HG03066 (cell line): ENCODE results near the gene OSBP.
"Not testable (repeated sequence)": the region's sequence is repeated elsewhere in the genome, so short reads cannot be mapped to it uniquely, and the experiment has no call there.

Experiments used
- ATAC-seq: cut with Tn5 transposase; IDR thresholded peaks from one replicate; pipeline ENCODE4 v1.9.1; 2021; ENCODE audit warnings: low read depth; ENCODE audit not compliant: unreplicated experiment

OSBP gene

DNA sequence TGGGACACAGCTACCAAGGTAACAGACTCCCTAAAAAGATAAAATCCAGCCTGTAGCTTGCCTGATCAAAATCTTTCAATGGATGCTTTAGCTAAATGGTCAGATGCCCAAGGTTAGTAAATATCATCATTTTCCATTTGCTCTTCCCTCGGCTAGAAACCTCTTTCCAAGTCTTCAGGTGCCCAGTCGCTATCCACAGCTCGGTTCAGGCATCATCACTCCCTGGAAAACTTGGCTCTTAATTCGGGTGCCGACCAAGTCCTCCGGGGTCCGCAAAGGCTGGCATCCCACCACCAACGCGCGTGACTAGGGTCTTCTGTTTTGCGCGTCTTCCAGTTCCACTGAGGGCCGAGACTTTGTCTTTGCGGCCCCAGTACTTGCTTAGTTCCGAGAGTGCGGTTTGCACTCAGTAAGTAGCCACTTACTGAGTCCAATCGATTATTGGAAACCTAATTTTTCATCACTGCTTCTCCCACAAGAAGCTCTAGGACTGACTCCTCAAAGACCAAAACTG is 59.9 kb downstream of the OSBP start:
- ATAC-seq, result no peak

DNA sequence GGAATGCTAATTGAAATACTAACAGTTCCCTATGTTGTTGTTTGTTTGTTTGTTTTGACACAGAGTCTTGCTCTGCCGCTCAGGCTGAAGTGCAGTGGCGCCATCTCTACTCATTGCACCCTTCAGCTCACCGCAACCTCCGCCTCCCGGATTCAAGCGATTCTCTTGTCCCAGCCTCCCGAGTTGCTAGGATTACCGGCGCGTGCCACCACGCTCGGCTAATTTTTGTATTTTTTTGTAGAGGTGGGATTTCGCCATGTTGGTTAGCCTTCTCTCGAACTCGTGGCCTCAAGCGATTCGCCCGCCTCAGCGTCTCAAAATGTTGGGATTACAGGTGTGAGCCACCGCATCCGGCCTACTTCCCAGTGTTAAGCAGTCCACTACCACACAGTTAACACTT is 62.3 kb downstream of the OSBP start:
- no peak for ATAC-seq

DNA sequence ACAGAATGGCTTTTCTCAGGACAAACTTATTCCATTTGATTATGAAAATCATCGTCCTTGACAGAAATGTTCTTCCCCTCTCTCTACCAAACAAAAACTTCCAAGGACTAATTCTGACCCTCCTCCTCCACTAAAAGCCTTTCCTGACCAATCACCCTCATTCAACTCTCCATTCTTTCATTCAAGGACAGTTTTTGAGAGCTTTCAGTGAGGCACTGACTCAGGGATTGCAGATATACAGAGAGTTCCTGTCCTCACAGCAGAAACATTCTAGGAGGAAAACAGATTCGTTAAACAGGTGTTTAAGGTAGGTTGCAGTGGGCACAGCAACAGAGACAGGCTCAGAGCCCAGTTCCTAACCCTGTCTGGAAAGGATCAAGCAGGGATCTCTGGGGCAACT is 62.7 kb downstream of the OSBP start:
- no peak for ATAC-seq

DNA sequence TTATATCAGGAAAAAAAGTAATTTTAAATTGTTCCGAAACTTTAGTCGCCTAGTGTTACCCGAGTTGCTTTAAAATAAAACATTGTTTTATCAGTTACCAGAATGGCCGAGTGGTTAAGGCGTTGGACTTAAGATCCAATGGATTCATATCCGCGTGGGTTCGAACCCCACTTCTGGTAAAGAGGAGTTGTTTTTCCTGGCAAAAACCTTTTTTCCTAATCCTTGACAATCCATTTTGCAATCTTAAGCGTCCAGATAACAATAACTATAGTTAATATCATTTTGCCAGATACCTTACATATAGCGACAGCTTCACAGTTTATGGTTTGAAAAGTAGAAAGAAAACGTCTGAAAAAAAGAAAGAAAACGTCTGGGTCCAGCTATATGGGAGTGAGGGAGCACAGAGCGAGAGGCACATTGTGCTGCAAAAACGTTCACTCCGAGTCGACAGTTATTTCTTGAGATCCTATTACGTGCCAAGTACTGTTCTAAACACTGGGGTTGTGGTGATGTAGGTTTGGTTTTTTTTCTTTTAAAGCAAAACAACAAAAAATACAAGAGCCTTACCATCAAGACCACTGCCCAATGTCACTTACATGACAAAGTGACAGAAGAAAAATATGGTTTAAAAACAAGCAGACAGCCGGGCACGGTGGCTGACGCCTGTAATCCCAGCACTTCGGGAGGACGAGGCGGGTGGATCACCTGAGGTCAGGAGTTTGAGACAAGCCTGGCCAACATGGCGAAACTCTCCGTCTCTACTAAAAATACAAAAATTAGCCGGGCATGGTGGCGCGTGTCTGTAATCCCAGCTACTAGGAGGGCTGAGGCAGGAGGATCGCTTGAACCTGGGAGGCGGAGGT is 63.7 kb downstream of the OSBP start:
- ATAC-seq, result no peak

DNA sequence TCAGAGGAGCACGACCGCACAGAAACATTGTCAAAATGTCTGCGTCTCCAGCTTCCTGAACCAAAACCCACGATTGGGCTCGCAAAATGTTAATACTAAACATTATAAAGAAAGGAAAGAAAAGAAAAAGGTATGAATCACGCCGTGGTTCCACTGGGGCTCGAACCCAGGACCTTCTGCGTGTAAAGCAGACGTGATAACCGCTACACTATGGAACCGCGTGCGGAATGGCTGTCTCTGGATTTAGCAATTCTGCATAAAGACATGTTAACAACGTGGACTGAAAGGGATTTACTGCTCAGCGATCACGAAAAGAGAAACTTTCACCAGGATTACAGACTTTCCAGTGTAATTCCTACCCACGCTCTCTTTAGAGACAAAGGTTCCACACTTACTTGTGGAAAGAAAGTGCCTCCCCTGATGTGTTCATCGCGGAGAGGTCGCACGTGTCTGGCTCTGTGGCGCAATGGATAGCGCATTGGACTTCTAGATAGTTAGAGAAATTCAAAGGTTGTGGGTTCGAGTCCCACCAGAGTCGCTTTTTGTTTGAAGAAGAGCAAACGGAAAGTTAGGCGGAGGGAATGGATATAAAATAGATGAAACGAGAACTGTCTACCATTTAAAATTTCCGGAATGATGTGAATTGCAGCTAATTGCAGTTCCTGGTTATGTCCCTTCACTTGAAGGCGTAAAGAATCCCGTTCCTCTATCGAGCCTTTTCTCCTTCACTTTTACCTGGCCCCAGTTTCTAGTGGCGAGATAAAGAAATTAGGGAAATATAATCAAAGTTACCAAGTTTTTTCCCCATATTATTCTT is 64.5 kb downstream of the OSBP start:
- ATAC-seq, result peak; percentile 39

DNA sequence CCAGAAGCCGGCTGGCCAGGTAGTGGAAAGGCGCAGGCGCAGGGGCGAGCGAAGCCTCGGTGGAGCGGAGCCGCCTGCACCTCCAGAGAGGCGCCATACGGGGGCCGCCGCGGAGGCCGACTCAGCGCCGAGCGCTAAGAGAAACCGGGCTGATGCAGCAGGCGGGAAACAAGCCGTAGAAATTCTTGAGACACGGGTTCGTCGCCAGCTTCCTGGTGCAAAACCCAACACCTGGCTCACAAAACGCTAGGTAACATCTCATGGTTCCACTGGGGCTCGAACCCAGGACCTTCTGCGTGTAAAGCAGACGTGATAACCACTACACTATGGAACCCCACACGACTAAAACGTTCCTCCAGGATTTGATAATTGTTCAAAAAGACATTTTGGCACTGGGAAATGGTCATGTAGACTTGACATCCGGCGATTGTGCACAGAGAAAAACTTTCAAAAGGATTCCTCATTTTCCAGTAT is 65.2 kb downstream of the OSBP start:
- ATAC-seq, result peak; percentile 87

DNA sequence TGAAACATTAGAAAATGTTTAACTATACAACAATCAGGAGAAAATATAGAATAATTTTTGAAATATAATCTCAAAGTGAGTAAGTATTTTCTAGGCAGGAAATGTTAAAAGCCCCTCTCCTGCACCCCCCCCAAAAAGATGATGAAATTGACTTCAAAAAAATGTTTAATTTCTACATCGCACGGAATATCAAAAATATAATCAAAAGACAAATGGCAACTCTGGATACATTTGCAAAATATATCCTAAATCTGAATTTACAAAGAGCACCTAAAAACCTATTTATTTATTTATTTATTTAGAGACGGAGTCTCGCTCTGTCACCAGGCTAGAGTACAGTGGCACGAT is 67.3 kb downstream of the OSBP start:
- no peak for ATAC-seq

DNA sequence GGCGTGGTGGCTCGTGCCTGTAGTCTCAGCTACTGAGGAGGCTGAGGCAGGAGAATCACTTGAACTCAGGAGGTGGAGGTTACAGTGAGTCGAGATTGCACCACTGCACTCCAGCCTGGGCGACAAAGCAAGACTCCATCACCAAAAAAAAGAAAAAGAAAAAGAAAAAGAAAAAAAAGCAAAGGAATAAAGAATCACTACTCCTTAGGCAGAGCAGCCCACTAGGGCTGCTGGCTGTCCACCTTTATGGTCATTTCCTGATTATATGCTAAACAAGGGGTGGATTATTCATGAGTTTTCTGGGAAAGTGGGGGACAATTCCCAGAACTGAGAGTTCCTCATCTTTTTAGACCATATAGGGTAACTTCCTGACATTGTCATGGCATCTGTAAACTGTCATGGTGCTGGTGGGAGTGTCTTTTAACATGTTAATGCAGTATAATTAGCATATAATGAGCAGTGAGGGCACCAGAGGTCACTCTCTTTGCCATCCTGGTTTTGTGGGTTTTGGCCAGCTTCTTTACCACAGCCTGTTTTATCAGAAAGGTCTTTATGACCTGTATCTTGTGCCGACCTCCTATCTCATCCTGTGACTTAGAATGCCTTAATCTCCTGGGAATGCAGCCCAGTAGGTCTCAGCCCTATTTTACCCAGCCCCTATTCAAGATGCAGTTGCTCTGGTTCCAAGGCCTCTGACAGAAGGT is 67.8 kb downstream of the OSBP start:
- not testable (repeated sequence) for ATAC-seq

DNA sequence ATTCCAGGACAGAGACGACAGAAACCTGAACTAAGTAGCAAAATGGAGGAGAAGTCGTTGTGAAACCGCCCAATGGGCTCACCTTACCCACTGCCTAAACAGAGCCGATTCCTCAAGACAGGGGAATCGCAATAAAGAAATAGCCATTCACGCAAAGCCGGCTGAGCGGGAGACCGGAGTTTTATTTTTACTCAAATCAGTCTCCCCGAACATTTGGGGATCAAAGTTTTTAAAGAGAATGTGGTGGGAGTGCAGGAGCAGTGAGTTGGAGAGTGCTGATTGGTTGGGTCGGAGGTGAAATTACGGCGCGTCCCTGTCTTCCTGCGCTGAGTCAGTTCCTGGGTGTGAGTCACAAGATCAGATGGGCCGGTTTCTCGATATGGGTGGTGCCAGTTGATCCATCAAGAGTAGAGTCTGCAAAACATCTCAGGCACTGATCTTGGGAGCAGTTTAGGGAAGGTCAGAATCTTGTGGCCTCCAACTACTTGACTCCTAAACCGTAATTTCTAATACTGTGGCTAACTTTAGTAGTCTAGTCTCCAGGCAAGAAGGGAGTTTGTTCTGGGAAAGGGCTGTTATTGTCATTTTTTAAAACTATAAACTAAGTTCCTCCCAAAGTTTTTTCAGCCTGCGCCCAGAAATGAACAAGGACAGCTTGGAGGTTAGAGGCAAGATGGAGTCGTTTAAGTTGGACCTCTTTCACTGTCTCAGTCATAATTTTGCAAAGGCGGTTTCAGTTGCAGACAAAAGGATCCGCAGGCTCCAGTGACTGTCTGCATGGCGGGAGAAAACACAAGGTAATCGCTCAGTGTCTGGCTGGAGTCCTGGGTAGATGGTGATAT is 70.2 kb downstream of the OSBP start:
- ATAC-seq, result no peak

DNA sequence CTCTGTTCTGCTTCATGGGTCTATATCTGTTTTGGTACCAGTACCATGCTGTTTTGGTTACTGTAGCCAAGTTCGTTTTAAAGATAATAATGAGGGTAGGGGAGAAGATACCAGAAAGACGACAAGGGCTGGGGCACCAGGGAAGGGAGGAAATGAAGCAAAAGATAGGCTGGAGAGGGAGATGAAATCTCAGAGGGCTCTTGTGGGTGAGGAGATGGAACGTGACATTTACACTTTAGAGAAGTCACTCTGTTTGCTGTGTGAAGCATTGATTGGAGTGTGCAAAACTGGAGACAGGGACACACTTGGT is 70.8 kb downstream of the OSBP start:
- ATAC-seq, result no peak

DNA sequence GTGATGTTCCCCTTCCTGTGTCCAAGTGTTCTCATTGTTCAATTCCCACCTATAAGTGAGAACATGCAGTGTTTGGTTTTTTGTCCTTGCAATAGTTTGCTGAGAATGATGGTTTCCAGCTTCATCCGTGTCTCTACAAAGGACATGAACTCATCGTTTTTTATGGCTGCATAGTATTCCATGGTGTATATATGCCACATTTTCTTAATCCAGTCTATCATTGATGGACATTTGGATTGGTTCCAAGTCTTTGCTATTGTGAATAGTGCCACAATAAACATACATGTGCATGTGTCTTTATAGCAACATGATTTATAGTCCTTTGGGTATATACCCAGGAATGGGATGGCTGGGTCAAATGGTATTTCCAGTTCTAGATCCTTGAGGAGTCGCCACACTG is 71.9 kb downstream of the OSBP start:
- not testable (repeated sequence) for ATAC-seq

DNA sequence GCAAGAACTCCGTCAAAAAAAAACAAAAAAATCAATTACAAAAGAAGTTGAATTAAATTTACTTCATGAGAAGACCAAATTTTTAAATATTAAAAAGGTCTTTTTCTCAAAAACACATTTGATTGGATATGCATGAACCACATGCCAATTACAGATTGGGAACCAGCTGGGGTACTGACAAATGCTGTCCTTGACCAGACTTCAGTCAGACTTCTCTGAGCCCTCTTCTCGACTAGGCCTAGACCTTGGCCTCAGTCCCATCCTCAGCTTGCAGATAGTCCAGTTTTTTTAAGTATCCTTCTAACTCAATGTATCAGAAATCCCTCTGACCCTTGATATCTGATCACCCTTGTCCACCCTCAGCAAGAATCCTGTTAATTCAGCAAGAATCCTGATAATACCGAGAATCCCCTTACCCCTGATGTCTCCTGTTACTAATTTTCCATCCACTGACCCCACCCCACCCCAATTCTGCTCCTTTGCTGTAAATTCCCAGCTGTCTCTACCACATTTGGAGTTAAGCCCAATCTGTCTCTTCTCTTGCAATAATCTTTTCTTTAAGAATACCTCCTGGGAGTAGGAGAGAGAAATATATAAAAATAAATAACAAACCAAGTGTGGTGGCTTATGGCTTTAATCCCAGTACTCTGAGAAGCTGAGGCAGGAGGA is 73.3 kb downstream of the OSBP start:
- no peak for ATAC-seq

DNA sequence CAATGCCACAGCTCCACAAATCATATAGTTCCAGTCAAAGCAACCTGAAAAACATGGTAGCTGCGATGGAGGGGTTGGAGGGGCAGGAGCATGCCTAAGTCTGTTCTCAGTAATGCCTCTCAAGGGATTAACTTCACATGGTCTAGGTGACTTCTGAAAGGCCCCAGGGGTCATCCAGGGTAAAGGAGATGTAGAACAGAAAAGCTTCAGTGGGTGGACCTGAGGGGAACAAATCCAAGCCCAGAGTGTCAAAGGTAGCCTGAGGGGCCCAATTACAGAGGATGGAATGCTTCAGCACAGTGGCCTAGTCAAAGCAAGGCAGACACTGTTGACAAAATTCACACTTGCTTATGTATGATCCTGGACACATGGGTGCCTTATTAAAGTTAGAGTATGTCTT is 80.9 kb downstream of the OSBP start:
- no peak for ATAC-seq

DNA sequence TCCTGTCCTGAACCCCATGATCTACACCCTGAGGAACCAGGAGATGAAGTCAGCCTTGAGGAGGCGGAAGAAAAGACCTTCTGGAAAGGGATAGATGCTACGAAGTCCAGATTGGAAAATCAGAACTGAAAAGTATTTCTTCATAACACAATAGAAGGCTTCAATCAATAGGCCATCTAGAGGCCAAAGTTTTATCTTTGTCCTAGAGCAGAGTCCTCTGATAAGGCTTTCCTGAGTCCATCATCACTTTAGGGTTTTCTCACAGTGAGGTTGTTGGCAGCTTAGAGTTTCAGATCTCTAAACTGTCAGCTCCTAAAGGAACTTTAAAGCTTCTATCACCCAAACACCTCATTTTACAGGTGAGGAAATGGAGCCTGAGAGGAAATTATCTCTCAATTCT is 83.0 kb downstream of the OSBP start:
- no peak for ATAC-seq

DNA sequence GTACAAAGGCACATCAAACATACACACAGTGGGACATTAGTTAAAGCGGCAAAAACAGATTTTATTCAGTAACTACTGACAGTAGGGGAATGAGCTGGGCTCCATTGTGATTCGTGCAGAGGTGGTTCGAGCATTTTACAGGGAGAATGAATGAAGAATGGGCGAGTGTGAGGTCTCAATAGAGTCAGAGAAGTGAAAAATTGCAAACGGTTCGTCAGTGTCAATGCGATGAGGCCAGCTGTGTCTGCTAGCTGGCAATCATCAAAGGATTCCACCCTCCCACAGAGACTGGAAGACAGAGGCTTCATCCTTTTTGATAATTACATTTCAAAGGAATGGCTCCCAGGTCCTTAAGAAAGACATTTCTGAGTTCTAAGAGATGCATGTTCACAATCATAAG is 86.9 kb downstream of the OSBP start:
- ATAC-seq, result no peak
